Uterus (tissue), 2 donors: ENCODE measurements around the gene NUDT17.

Experiments used
- CTCF ChIP-seq, 4 experiments: fragments of 200-600 bp in 2 of 4; fragments of 450-650 bp in 2 of 4; sonication (generic) in 2 of 4; IDR thresholded peaks; one replicate each; pipeline ENCODE4 v1.5.1; 2016 to 2019; ENCODE audit warnings: antibody characterized with exemption in 4 of 4, mild to moderate bottlenecking in 2 of 4, moderate library complexity in 1 of 4
- POLR2A ChIP-seq, 2 donors: fragments of 450-650 bp; IDR thresholded peaks; one replicate each; pipeline ENCODE4 v1.6.1; 2016; ENCODE audit warnings: antibody characterized with exemption in 2 of 2, mild to moderate bottlenecking in 1 of 2, moderate library complexity in 1 of 2

GRCh38 chr1:145837656-145838055 lies 7.8 kb upstream of the NUDT17 start:
- TF ChIP-seq CTCF (IDR thresholded peaks at IDR 0.05) (no peak), POLR2A (IDR thresholded peaks at IDR 0.05) (no peak)
